ENCODE measurements around the gene THADA.
"Not testable (repeated sequence)": the region's sequence is repeated elsewhere in the genome, so short reads cannot be mapped to it uniquely, and the experiment has no call there.

The THADA gene

DNA sequence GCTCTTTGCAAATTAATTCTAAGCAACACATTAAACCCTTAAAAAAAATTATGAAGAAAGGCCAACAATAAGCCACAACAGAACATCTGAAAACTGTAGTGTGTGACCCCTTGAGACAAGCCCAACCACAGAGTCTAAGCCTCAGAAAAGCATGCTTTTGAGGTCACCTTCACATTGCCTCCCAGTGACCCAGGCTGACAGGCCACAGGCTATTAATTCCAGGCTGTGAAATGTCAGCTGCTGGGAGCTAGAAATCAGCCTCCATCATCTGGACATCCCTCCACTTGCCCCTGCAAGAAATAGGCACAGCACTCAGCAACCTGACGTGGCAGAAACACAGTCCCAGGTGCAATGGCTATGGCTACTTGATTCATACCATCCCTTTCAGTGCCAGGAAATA, 190.0 kb downstream of the THADA start:
- DNase-seq: no peak

DNA sequence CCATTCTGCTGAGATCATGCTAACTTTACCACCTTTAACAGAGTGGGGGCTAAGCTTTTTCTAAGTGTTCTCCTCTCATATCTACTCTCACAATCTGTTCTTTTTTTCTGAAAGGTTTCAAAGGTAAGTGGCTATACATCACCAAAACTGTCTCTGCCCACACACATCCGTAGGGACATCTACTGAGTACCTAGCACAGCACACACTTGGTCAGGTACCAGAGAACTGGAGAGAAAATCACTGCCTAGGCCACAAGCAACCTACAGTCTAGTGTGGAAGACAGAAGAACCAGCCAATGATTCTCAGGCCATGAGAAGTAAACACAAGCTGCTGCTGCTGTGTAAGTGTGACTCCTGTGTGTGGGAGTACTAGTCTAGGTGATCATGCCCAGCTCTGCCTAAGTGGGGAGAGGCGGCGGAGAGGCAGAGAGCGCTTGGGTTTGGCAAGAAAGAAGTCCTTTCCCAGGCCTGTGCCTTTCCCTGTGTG, 193.3 kb downstream of the THADA start:
- DNase-seq: no peak

GRCh38 chr2:43402002-43402401, 193.8 kb downstream of the THADA start:
- DNase-seq: no peak

- no peak for DNase-seq
These were observed 195.3 kb downstream of the THADA start for GRCh38 chr2:43400508-43400907.

DNA sequence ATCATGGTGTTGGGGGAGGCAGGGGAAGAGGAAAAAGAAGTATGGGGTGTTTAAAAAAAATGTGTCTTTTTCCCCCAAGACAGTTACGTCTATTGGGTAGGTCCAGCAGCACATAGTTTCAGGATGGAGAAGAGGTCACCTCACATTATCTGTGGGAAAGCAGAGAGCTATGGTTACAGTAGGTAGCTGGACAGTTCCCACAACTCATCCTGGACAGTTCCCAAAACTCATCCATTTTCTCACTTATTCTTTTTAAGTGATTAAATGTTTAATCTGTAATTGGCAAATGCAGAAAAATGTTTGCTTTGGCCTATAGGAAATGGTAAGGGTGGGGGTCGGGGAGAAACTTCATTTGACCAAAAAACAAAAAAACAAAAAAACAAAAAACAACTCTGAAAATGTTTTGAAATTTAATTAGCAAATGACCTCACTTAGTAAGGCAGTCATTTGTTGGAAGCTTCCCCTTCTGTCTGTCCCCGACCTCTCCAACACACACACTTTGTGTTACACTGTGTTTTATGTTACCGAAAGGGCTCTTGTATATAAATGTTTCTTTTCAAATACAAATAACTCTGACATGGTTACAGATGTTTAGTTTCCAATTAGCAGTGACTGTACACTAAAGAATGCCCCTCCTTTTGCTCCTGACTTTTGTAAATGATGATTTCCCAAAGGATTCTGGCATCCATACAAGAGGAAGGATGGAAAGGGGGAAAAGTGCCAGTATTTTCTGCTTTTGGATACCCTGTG, 196.1 kb downstream of the THADA start:
- DNase-seq: no peak

- DNase-seq: no peak
These were observed 196.7 kb downstream of the THADA start for GRCh38 chr2:43399098-43399497.

DNA sequence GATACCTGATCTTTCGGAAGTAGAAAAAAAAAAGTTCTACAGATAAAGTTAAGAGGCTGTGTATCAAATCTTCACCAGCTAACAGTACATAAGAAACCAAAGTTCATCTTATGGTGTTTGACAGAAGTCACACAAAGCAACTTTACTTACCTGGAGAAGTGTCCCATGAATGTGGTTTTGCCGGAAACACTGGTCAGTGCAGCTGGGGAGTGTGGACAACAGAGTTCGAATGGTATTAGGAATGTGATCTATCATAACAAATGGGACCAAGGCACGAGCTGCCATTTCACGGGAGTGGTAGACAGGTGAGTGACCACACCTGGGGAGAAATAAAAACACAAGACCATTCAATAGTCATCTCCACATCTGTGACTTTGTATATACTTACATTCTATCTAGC, 198.0 kb downstream of the THADA start:
- no peak for DNase-seq

DNA sequence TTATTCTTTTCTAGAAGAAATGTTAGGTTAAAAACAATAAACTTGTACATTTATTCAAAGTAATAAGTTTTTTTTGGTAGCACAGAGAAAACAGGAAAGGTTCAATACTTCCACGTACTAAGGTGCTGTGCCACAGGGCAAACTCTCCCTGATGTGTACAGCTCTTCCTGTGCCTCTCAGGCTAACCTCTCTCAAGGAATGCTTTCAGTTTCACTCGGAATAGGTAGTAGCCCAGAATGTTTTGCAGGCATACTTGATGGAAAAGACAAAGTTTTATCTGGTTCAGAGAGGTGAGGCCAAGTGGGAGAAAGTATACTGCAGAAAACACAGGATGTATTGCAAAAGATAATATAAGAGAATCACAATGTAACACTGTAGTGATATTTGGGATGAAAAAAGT, 198.4 kb downstream of the THADA start:
- DNase-seq: no peak

GRCh38 chr2:43396344-43396743, 199.5 kb downstream of the THADA start:
- DNase-seq: not testable (repeated sequence)

- DNase-seq: no peak
These were observed 201.9 kb downstream of the THADA start for GRCh38 chr2:43393918-43394317.

- DNase-seq: no peak
These were observed 204.0 kb downstream of the THADA start for GRCh38 chr2:43391878-43392215.

GRCh38 chr2:43391201-43391877, 204.5 kb downstream of the THADA start:
- DNase-seq: peak; percentile 34

GRCh38 chr2:43389581-43390466, 206.0 kb downstream of the THADA start:
- DNase-seq: no peak

- DNase-seq: no peak
These were observed 207.5 kb downstream of the THADA start for GRCh38 chr2:43388371-43388770.

- peak; percentile 49 for DNase-seq
These were observed 208.5 kb downstream of the THADA start for GRCh38 chr2:43387092-43388062.

- not testable (repeated sequence) for DNase-seq
These were observed 209.2 kb downstream of the THADA start for GRCh38 chr2:43386679-43387078.

GRCh38 chr2:43384143-43384542, 211.7 kb downstream of the THADA start:
- no peak for DNase-seq

DNA sequence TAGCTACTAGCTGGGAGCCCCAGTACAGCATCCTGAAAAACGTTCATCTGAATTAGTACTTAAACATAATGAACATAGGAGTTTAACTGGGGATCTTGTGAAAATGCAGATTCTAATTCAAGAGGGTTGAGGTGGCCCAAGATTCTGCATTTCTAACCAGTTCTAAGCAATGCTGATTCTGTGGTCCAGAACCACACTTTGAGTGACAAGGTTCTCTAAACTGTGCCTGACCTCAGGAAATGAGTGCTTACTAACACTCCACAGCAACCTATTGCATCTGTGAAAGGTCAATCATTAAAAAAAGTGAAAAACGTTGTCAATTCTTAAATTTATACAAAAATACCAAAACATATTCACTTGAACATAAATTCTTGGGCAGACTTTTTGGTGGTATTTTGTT, 212.3 kb downstream of the THADA start:
- DNase-seq: no peak

GRCh38 chr2:43379494-43379893, 216.3 kb downstream of the THADA start:
- no peak for DNase-seq

DNA sequence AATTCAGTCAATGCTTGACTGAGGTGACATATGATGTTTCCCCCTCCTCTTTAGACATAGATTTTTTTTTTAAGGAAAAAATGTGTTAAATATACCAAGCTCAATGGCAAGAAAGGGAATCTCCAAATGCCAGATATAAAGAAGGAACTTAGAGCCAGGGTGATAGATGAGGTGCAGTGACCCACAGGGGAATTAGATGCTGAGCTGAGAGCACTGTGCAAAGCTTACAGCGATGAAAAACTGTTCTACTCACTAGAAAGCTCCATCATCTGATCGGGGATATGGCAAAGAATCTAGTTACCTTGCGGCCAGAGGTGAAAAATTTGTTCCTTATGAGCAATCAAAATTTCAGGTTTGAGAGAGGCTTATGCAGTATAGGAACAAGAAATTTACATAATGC, 218.5 kb downstream of the THADA start:
- DNase-seq: no peak

GRCh38 chr2:43376523-43377198, 219.2 kb downstream of the THADA start:
- no peak for DNase-seq

Measured in left hindlimb (tissue), 1 donor.